GM23338 (cell line): ENCODE data around the gene TMEM120B. TPM values are rescaled to one million over a fixed set of nuclear protein-coding genes. Genes with fewer than 3 reads are reported as not detected.
"Not testable (repeated sequence)": the region's sequence is repeated elsewhere in the genome, so short reads cannot be mapped to it uniquely, and the experiment has no call there.

Experiments used
- ATAC-seq: fragments of 200-7000 bp; cut with Tn5 transposase; 3 replicates; pipeline ENCODE4 v1.9.1; 2020
- DNase-seq: peaks from one replicate; pipeline ENCODE4 v3.0.0-alpha.2; 2015; ENCODE audit warnings: low spot score
- H2AFZ ChIP-seq: fragments of 200-600 bp; sonication (generic); 2 replicates; pipeline ENCODE4 v1.8.0; 2016; ENCODE audit warnings: antibody characterized with exemption, mild to moderate bottlenecking, moderate library complexity
- H3F3A ChIP-seq: fragments of 200-600 bp; sonication (generic); replicated peaks from 2 replicates; pipeline ENCODE4 v1.8.0; 2017; ENCODE audit warnings: antibody characterized with exemption, mixed run types, low read depth
- H3K27ac ChIP-seq: fragments of 200-600 bp; sonication (generic); 2 replicates; pipeline ENCODE4 v1.6.1; 2016; ENCODE audit warnings: low read depth
- H3K27me3 ChIP-seq: fragments of 200-600 bp; sonication (generic); 2 replicates; pipeline ENCODE4 v1.8.0; 2016; ENCODE audit warnings: mild to moderate bottlenecking, mixed run types, moderate library complexity; ENCODE audit not compliant: insufficient read depth
- H3K36me3 ChIP-seq: fragments of 200-600 bp; sonication (generic); 2 replicates; pipeline ENCODE4 v1.8.0; 2016; ENCODE audit warnings: mild to moderate bottlenecking; ENCODE audit not compliant: insufficient read depth
- H3K4me1 ChIP-seq: fragments of 200-600 bp; sonication (generic); 2 replicates; pipeline ENCODE4 v1.8.0; 2016; ENCODE audit warnings: mild to moderate bottlenecking, moderate library complexity; ENCODE audit not compliant: insufficient read depth
- H3K4me2 ChIP-seq: fragments of 200-600 bp; sonication (generic); 2 replicates; pipeline ENCODE4 v1.7.1; 2017; ENCODE audit warnings: mixed run types
- H3K4me3 ChIP-seq: fragments of 200-600 bp; sonication (generic); 2 replicates; pipeline ENCODE4 v1.6.1; 2016; ENCODE audit warnings: mixed run types
- H3K79me2 ChIP-seq: fragments of 200-600 bp; sonication (generic); replicated peaks from 2 replicates; pipeline ENCODE4 v1.8.0; 2017; ENCODE audit warnings: mild to moderate bottlenecking; ENCODE audit not compliant: insufficient read depth
- H3K9me2 ChIP-seq: fragments of 200-600 bp; sonication (generic); 2 replicates; pipeline ENCODE4 v1.8.0; 2017; ENCODE audit not compliant: insufficient read depth
- H4K20me1 ChIP-seq: fragments of 200-600 bp; sonication (generic); replicated peaks from 2 replicates; pipeline ENCODE4 v1.8.0; 2017; ENCODE audit warnings: mild to moderate bottlenecking; ENCODE audit not compliant: insufficient read depth
- H3K27ac Mint-ChIP-seq: 2 replicates; pipeline ENCODE4 v1.8.0; 2020; ENCODE audit warnings: inconsistent platforms, mild to moderate bottlenecking, moderate library complexity, mixed read lengths
- H3K27me3 Mint-ChIP-seq: 3 replicates; pipeline ENCODE4 v1.8.0; 2022; ENCODE audit warnings: low read depth, mild to moderate bottlenecking, moderate library complexity, mixed read lengths, inconsistent platforms; ENCODE audit not compliant: insufficient read depth, poor library complexity
- H3K36me3 Mint-ChIP-seq: 3 replicates; pipeline ENCODE4 v1.8.0; 2021; ENCODE audit warnings: low read depth, mild to moderate bottlenecking, inconsistent platforms, moderate library complexity, mixed read lengths
- H3K4me1 Mint-ChIP-seq: 3 replicates; pipeline ENCODE4 v1.8.0; 2020; ENCODE audit warnings: mild to moderate bottlenecking, inconsistent platforms, mixed read lengths
- H3K4me3 Mint-ChIP-seq: 3 replicates; pipeline ENCODE4 v1.8.0; 2021; ENCODE audit warnings: moderate library complexity, mild to moderate bottlenecking, inconsistent platforms, mixed read lengths
- H3K9me3 Mint-ChIP-seq: 3 replicates; pipeline ENCODE4 v1.8.0; 2020; ENCODE audit warnings: moderate library complexity, mild to moderate bottlenecking, inconsistent platforms, mixed read lengths
- CREB1 ChIP-seq: fragments of 250-450 bp; sonication (Bioruptor Pico); IDR thresholded peaks from 2 replicates; pipeline ENCODE4 v1.5.0; 2020; ENCODE audit warnings: low read depth, mild to moderate bottlenecking, moderate library complexity
- EZH2 ChIP-seq: fragments of 200-600 bp; sonication (generic); IDR thresholded peaks from one replicate; pipeline ENCODE4 v1.8.0; 2017; ENCODE audit warnings: antibody characterized with exemption, mild to moderate bottlenecking, low read depth; ENCODE audit not compliant: unreplicated experiment
- EZH2phosphoT487 ChIP-seq: fragments of 200-600 bp; sonication (generic); IDR thresholded peaks from one replicate; pipeline ENCODE4 v1.8.1; 2018; ENCODE audit warnings: antibody characterized with exemption; ENCODE audit not compliant: unreplicated experiment
- JUNB ChIP-seq: IDR thresholded peaks from one replicate; pipeline ENCODE4 v1.6.1; 2016; ENCODE audit warnings: antibody characterized with exemption; ENCODE audit not compliant: unreplicated experiment
- NANOG ChIP-seq: IDR thresholded peaks from 2 replicates; pipeline ENCODE4 v1.6.1; 2016; ENCODE audit warnings: antibody characterized with exemption, borderline replicate concordance
- POLR2AphosphoS5 ChIP-seq: IDR thresholded peaks from 2 replicates; pipeline ENCODE4 v1.6.1; 2016; ENCODE audit warnings: antibody characterized with exemption, low read depth
- STAT1 ChIP-seq: IDR thresholded peaks from one replicate; pipeline ENCODE4 v1.6.1; 2016; ENCODE audit warnings: antibody characterized with exemption; ENCODE audit not compliant: unreplicated experiment
- ZNF114 ChIP-seq: fragments of 250-450 bp; sonication (Bioruptor Pico); IDR thresholded peaks from 2 replicates; pipeline ENCODE4 v1.5.0; 2020; ENCODE audit warnings: mild to moderate bottlenecking, moderate library complexity
- ZNF331 ChIP-seq: fragments of 250-450 bp; sonication (Bioruptor Pico); IDR thresholded peaks from 2 replicates; pipeline ENCODE4 v1.5.0; 2020; ENCODE audit warnings: low read depth, mild to moderate bottlenecking, moderate library complexity
- polyA plus RNA-seq: library from polyadenylated mRNA; unstranded; fragments of >200 nt; fragmentation: Nextera tagmentation; extraction: Ambion mirVana; gene quantifications from 2 replicates; pipeline ENCODE4 v1.2.1, GENCODE V29; 2016
- total RNA-seq: library from RNA; depleted of rRNA; stranded (reverse); fragments of >200 nt; shearing (Covaris generic); gene quantifications from 2 replicates; pipeline ENCODE4 v1.2.3, GENCODE V29; 2014
- TF ChIP-seq, protein P1 (sequence below), 2 experiments: fragments of 200-600 bp in 1 of 2; sonication (generic) in 1 of 2; conservative IDR thresholded peaks; 2 replicates each; pipeline versions ENCODE4 v1.5.1 to v1.6.1; 2016 to 2017; ENCODE audit warnings: antibody characterized with exemption in 2 of 2, low read depth in 2 of 2, mild to moderate bottlenecking in 2 of 2, moderate library complexity in 1 of 2
- TF ChIP-seq, protein P2 (sequence below): fragments of 250-450 bp; sonication (Bioruptor Pico); IDR thresholded peaks from 2 replicates; pipeline ENCODE4 v1.5.0; 2020; ENCODE audit warnings: mild to moderate bottlenecking, moderate library complexity
- TF ChIP-seq, protein P3 (sequence below): IDR thresholded peaks from 2 replicates; pipeline ENCODE4 v1.6.1; 2016; ENCODE audit warnings: antibody characterized with exemption

Gene TMEM120B
- total and polyA plus RNA-seq, 2 experiments from 2014 or later: 15.0 to 36.0 TPM

DNA sequence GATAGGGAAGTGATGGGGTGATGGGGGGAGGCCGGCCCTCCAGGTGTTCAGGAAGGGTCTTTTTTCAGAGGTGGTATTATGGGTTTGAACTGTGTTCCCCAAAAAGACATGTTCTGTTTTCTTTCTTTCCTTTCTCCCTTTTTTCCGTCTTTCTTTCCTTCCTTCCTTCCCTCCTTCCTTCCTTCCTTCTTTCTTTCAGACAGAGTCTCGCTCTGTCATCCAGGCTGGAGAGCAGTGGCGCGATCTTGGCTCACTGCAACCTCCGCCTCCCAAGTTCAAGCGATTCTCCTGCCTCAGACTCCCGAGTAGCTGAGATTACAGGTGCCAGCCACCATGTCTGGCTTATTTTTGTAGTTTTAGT, 3.5 kb upstream of the TMEM120B start:
- DNase-seq, H2AFZ ChIP-seq, H3K27me3 ChIP-seq, H3K4me2 ChIP-seq, H3K27ac Mint-ChIP-seq, ATAC-seq, H3K9me3 Mint-ChIP-seq, H4K20me1 ChIP-seq, H3K4me3 Mint-ChIP-seq, H3K27ac ChIP-seq, H3K36me3 ChIP-seq, H3K36me3 Mint-ChIP-seq, H3K9me2 ChIP-seq, H3K4me3 ChIP-seq: not testable (repeated sequence)
- H3K4me1 ChIP-seq: peaks cover 12% of the 10 kb centered on the region
- Mint-ChIP-seq H3K4me1 (peaks cover 12% of the 10 kb centered on the region), H3K27me3 (peaks cover 14% of the 10 kb centered on the region)
- peaks cover 12% of the 10 kb centered on the region; the same call in 1 of the 2 replicates for H3F3A ChIP-seq
- H3K79me2 ChIP-seq: peaks cover 13% of the 10 kb centered on the region

DNA sequence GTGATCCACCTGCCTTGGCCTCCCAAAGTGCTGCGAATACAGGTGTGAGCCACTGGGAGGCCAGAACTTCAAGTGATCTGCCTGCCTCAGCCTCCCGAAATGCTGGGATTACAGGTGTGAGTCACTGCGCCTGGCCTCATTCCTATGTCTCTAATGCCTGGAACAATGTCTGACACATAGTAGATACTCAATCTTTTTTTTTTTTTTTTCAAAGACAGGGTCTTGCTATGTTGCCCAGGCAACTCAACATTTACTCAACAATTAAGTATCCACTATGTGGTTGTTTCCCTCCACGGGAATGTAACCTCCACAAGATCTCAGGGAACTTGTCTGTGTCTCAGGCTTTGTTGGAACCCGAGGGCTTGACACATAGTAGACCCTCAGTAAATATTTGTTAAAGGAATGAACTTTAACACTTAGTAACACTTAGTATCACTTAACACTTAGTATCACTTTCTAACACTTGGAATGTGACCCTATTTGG, 3.0 kb upstream of the TMEM120B start:
- no peaks in the 10 kb centered on the region for H3K9me2 ChIP-seq
- no peak overlapping the region for H2AFZ ChIP-seq
- Mint-ChIP-seq H3K4me3 (no peak overlapping the region), H3K4me1 (peaks cover 12% of the 10 kb centered on the region), H3K9me3 (no peaks in the 10 kb centered on the region; the same call in 1 of the 3 replicates), H3K36me3 (peaks cover 4% of the 10 kb centered on the region; the same call in 1 of the 3 replicates), H3K27ac (no peak overlapping the region), H3K27me3 (peaks cover 12% of the 10 kb centered on the region)
- no peak overlapping the region for H3K4me3 ChIP-seq
- no peak for DNase-seq
- H3K27ac ChIP-seq: no peak overlapping the region
- no peaks in the 10 kb centered on the region for H3K36me3 ChIP-seq
- peaks cover 18% of the 10 kb centered on the region for H3K79me2 ChIP-seq
- ATAC-seq: no peak
- no peak overlapping the region for H3K4me2 ChIP-seq
- H3K4me1 ChIP-seq: peaks cover 12% of the 10 kb centered on the region
- H3K27me3 ChIP-seq: no peaks in the 10 kb centered on the region
- peaks cover 4% of the 10 kb centered on the region; the same call in 1 of the 2 replicates for H4K20me1 ChIP-seq
- H3F3A ChIP-seq: peaks cover 12% of the 10 kb centered on the region; the same call in 1 of the 2 replicates
- TF ChIP-seq STAT1: no peak
- TF ChIP-seq ZNF331 (CRISPR knock-in tag): no peak
- TF ChIP-seq JUNB: no peak
- no peak for TF ChIP-seq ZNF114 (CRISPR knock-in tag)
- no peak for TF ChIP-seq EZH2
- TF ChIP-seq EZH2phosphoT487: no peak
- TF ChIP-seq, protein P1, sequence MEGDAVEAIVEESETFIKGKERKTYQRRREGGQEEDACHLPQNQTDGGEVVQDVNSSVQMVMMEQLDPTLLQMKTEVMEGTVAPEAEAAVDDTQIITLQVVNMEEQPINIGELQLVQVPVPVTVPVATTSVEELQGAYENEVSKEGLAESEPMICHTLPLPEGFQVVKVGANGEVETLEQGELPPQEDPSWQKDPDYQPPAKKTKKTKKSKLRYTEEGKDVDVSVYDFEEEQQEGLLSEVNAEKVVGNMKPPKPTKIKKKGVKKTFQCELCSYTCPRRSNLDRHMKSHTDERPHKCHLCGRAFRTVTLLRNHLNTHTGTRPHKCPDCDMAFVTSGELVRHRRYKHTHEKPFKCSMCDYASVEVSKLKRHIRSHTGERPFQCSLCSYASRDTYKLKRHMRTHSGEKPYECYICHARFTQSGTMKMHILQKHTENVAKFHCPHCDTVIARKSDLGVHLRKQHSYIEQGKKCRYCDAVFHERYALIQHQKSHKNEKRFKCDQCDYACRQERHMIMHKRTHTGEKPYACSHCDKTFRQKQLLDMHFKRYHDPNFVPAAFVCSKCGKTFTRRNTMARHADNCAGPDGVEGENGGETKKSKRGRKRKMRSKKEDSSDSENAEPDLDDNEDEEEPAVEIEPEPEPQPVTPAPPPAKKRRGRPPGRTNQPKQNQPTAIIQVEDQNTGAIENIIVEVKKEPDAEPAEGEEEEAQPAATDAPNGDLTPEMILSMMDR (conservative IDR thresholded peaks at IDR 0.05; ENCODE audit: low read depth in 2 of 2): no peak; a peak in 1 of 4 replicates
- TF ChIP-seq, protein P2, sequence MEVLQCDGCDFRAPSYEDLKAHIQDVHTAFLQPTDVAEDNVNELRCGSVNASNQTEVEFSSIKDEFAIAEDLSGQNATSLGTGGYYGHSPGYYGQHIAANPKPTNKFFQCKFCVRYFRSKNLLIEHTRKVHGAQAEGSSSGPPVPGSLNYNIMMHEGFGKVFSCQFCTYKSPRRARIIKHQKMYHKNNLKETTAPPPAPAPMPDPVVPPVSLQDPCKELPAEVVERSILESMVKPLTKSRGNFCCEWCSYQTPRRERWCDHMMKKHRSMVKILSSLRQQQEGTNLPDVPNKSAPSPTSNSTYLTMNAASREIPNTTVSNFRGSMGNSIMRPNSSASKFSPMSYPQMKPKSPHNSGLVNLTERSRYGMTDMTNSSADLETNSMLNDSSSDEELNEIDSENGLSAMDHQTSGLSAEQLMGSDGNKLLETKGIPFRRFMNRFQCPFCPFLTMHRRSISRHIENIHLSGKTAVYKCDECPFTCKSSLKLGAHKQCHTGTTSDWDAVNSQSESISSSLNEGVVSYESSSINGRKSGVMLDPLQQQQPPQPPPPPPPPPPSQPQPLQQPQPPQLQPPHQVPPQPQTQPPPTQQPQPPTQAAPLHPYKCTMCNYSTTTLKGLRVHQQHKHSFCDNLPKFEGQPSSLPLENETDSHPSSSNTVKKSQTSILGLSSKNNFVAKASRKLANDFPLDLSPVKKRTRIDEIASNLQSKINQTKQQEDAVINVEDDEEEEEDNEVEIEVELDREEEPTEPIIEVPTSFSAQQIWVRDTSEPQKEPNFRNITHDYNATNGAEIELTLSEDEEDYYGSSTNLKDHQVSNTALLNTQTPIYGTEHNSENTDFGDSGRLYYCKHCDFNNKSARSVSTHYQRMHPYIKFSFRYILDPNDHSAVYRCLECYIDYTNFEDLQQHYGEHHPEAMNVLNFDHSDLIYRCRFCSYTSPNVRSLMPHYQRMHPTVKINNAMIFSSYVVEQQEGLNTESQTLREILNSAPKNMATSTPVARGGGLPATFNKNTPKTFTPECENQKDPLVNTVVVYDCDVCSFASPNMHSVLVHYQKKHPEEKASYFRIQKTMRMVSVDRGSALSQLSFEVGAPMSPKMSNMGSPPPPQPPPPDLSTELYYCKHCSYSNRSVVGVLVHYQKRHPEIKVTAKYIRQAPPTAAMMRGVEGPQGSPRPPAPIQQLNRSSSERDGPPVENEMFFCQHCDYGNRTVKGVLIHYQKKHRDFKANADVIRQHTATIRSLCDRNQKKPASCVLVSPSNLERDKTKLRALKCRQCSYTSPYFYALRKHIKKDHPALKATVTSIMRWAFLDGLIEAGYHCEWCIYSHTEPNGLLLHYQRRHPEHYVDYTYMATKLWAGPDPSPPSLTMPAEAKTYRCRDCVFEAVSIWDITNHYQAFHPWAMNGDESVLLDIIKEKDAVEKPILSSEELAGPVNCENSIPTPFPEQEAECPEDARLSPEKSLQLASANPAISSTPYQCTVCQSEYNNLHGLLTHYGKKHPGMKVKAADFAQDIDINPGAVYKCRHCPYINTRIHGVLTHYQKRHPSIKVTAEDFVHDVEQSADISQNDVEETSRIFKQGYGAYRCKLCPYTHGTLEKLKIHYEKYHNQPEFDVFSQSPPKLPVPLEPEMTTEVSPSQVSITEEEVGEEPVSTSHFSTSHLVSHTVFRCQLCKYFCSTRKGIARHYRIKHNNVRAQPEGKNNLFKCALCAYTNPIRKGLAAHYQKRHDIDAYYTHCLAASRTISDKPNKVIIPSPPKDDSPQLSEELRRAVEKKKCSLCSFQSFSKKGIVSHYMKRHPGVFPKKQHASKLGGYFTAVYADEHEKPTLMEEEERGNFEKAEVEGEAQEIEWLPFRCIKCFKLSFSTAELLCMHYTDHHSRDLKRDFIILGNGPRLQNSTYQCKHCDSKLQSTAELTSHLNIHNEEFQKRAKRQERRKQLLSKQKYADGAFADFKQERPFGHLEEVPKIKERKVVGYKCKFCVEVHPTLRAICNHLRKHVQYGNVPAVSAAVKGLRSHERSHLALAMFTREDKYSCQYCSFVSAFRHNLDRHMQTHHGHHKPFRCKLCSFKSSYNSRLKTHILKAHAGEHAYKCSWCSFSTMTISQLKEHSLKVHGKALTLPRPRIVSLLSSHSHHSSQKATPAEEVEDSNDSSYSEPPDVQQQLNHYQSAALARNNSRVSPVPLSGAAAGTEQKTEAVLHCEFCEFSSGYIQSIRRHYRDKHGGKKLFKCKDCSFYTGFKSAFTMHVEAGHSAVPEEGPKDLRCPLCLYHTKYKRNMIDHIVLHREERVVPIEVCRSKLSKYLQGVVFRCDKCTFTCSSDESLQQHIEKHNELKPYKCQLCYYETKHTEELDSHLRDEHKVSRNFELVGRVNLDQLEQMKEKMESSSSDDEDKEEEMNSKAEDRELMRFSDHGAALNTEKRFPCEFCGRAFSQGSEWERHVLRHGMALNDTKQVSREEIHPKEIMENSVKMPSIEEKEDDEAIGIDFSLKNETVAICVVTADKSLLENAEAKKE (CRISPR knock-in tag): no peak
- TF ChIP-seq, protein P3, sequence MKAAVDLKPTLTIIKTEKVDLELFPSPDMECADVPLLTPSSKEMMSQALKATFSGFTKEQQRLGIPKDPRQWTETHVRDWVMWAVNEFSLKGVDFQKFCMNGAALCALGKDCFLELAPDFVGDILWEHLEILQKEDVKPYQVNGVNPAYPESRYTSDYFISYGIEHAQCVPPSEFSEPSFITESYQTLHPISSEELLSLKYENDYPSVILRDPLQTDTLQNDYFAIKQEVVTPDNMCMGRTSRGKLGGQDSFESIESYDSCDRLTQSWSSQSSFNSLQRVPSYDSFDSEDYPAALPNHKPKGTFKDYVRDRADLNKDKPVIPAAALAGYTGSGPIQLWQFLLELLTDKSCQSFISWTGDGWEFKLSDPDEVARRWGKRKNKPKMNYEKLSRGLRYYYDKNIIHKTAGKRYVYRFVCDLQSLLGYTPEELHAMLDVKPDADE: no peak
- no peak for TF ChIP-seq CREB1 (CRISPR knock-in tag)
- no peak for TF ChIP-seq POLR2AphosphoS5
- TF ChIP-seq NANOG: no peak
